Gastroesophageal sphincter (tissue), 4 donors: ENCODE measurements around the gene IL36B. TPM values are rescaled to one million over a fixed set of nuclear protein-coding genes. Genes with fewer than 3 reads are reported as not detected.

Source experiments
- ATAC-seq: fragments of 150-250 bp; one replicate; pipeline ENCODE4 v1.9.1; 2016; ENCODE audit warnings: mild to moderate bottlenecking, moderate library complexity
- H3K27ac ChIP-seq, 4 donors: fragments of 200-600 bp; sonication (generic) in 3 of 4; 1 replicate in 3 of 4; 2 replicates in 1 of 4; pipeline ENCODE4 v1.5.1; 2016 to 2019
- H3K27me3 ChIP-seq: fragments of 200-600 bp; sonication (generic); one replicate; pipeline ENCODE4 v1.5.1; 2019
- H3K36me3 ChIP-seq, 2 donors: fragments of 200-600 bp; sonication (generic); one replicate each; pipeline ENCODE4 v1.5.1; 2019; ENCODE audit warnings: control low read depth in 1 of 2
- H3K4me1 ChIP-seq, 3 donors: fragments of 200-600 bp; sonication (generic); 1 replicate in 2 of 3; 2 replicates in 1 of 3; pipeline ENCODE4 v1.5.1; 2016 to 2019; ENCODE audit warnings: control low read depth in 2 of 3
- H3K4me3 ChIP-seq, 2 donors: fragments of 200-600 bp; sonication (generic); one replicate each; pipeline ENCODE4 v1.5.1; 2019; ENCODE audit warnings: mild to moderate bottlenecking in 1 of 2, moderate library complexity in 1 of 2
- H3K9me3 ChIP-seq, 3 donors: fragments of 200-600 bp; sonication (generic); one replicate each; pipeline ENCODE4 v1.5.1; 2017 to 2019; ENCODE audit warnings: control low read depth in 2 of 3
- CTCF ChIP-seq, 4 experiments: fragments of 200-600 bp in 2 of 4; fragments of 450-650 bp in 2 of 4; sonication (generic) in 1 of 4; IDR thresholded peaks; one replicate each; pipeline ENCODE4 v1.5.1; 2017 to 2019; ENCODE audit warnings: antibody characterized with exemption in 4 of 4, mild to moderate bottlenecking in 2 of 4, moderate library complexity in 2 of 4
- EP300 ChIP-seq: sonication (generic); formaldehyde crosslinking; IDR thresholded peaks from one replicate; pipeline ENCODE4 v1.6.1; 2017; ENCODE audit warnings: antibody characterized with exemption, mild to moderate bottlenecking
- POLR2A ChIP-seq, 2 donors: fragments of 450-650 bp; IDR thresholded peaks; one replicate each; pipeline ENCODE4 v1.6.1; 2017; ENCODE audit warnings: antibody characterized with exemption in 2 of 2, mild to moderate bottlenecking in 2 of 2, moderate library complexity in 1 of 2
- POLR2AphosphoS5 ChIP-seq: sonication (generic); formaldehyde crosslinking; IDR thresholded peaks from one replicate; pipeline ENCODE4 v1.6.1; 2017; ENCODE audit warnings: antibody characterized with exemption
- WGBS, 2 donors: methylation state at CpG; one replicate each; pipeline ENCODE4 v1.1.5; 2018; ENCODE audit warnings: low coverage in 1 of 2; 5-methylcytosine and 5-hydroxymethylcytosine counted together
- total RNA-seq, 4 donors: library from RNA; depleted of rRNA; stranded (reverse); fragments of >200 nt; gene quantifications; one replicate each; pipeline ENCODE4 v1.1.0, GENCODE V29; 2016

The IL36B gene
- total RNA-seq, 4 donors from 2014 or later: not detected

GRCh38 chr2:113092864-113093612 lies 40.4 kb upstream of the IL36B start:
- WGBS, 2 donors: 80 to 83% methylated on average over 2 of the region's 5 CpGs
- Histone ChIP-seq H3K27ac (no peak overlapping the region), H3K4me3 (no peak overlapping the region), H3K27me3 (peaks cover 31% of the 10 kb centered on the region), H3K36me3 (no peaks in the 10 kb centered on the region), H3K9me3 (peaks cover 0 to 4% (median 0%) of the 10 kb centered on the region in 3 donors), H3K4me1 (no peaks in the 10 kb centered on the region)
- ATAC-seq: no peak
- TF ChIP-seq POLR2AphosphoS5 (no peak), POLR2A (IDR thresholded peaks at IDR 0.05) (no peak), EP300 (no peak), CTCF (IDR thresholded peaks at IDR 0.05) (no peak)

- no peak overlapping the region for H3K4me3 ChIP-seq
- peaks cover 38% of the 10 kb centered on the region for H3K27me3 ChIP-seq
- TF ChIP-seq POLR2AphosphoS5 (no peak), EP300 (no peak), CTCF (IDR thresholded peaks at IDR 0.05) (no peak), POLR2A (IDR thresholded peaks at IDR 0.05) (no peak)
- H3K9me3 ChIP-seq: peaks cover 0 to 5% (median 0%) of the 10 kb centered on the region in 3 donors
- H3K4me1 ChIP-seq: no peaks in the 10 kb centered on the region
- no peak for ATAC-seq
- no peaks in the 10 kb centered on the region for H3K36me3 ChIP-seq
- WGBS, 2 donors: 65 to 90% methylated on average over 2 to 3 of the region's 4 CpGs
- H3K27ac ChIP-seq: no peak overlapping the region
Observed at GRCh38 chr2:113091231-113091896, 38.7 kb upstream of the IL36B start.

GRCh38 chr2:113089916-113090315 lies 37.2 kb upstream of the IL36B start:
- no peak for ATAC-seq
- Histone ChIP-seq H3K27me3 (peaks cover 38% of the 10 kb centered on the region), H3K36me3 (no peaks in the 10 kb centered on the region), H3K9me3 (peaks cover 0 to 5% (median 0%) of the 10 kb centered on the region in 3 donors), H3K27ac (no peak overlapping the region), H3K4me1 (no peaks in the 10 kb centered on the region), H3K4me3 (no peak overlapping the region)
- TF ChIP-seq POLR2A (IDR thresholded peaks at IDR 0.05) (no peak), POLR2AphosphoS5 (no peak), CTCF (IDR thresholded peaks at IDR 0.05) (no peak), EP300 (no peak)

GRCh38 chr2:113088213-113088992 lies 35.7 kb upstream of the IL36B start:
- no peaks in the 10 kb centered on the region for H3K4me1 ChIP-seq
- TF ChIP-seq POLR2AphosphoS5 (no peak), CTCF (IDR thresholded peaks at IDR 0.05) (no peak)
- peaks cover 0 to 5% (median 0%) of the 10 kb centered on the region in 3 donors for H3K9me3 ChIP-seq

More at GRCh38 chr2:113088213-113088992, 35.7 kb upstream of the IL36B start:
- peaks cover 44% of the 10 kb centered on the region for H3K27me3 ChIP-seq
- no peak for ATAC-seq
- no peak overlapping the region for H3K27ac ChIP-seq
- no peaks in the 10 kb centered on the region for H3K36me3 ChIP-seq
- no peak overlapping the region for H3K4me3 ChIP-seq
